ENCODE measurements around the gene KCNQ1. TPM values are rescaled to one million over a fixed set of nuclear protein-coding genes. Genes with fewer than 3 reads are reported as not detected.

KCNQ1 gene
- total RNA-seq, 1 experiment from 2014 or later: 2.3 TPM

DNA sequence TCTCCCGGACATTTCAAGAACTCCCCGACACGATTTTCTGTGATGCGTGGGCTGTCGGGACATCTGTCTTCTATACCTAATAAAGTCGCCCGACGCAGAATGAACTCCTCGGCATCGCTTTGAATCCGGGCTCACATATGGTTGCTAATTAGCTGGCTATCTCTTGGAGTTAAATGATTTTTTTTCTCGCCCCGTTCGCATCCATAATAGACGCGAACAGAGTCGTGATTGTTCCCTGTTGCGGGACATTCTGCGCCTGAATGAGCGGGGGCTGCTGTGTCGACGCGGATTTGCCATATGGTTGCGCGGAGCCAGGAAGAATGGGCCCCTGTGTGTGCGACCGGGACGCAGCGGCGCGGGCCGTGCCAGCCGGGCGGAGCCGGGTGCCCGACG, 424.3 kb downstream of the KCNQ1 start:
- H3K4me1 ChIP-seq (ENCODE audit: insufficient read depth, low read length): no peaks in the 10 kb centered on the region
- no peak overlapping the region for H2BK5ac ChIP-seq (ENCODE audit: insufficient read length, low read length)

More for the DNA sequence above, 424.3 kb downstream of the KCNQ1 start:
- Histone ChIP-seq H4K8ac (replicated peaks; ENCODE audit: insufficient read length, low read depth, low read length) (no peak overlapping the region), H4K91ac (ENCODE audit: insufficient read length, low read depth, low read length) (no peak overlapping the region), H3K9me3 (ENCODE audit: control insufficient read depth, low read depth, low read length) (no peaks in the 10 kb centered on the region), H3K4ac (ENCODE audit: low read depth, low read length) (no peak overlapping the region), H3K23ac (ENCODE audit: insufficient read length, low read depth, low read length) (no peak overlapping the region), H3K27me3 (ENCODE audit: insufficient read depth, low read length) (peaks cover 32% of the 10 kb centered on the region), H3K18ac (ENCODE audit: insufficient read length, low read depth, low read length) (no peak overlapping the region), H2BK12ac (ENCODE audit: insufficient read length, low read depth, low read length) (no peak overlapping the region), H2AFZ (ENCODE audit: low read length) (no peak overlapping the region), H2BK15ac (ENCODE audit: low read depth, low read length) (no peak overlapping the region), H4K5ac (ENCODE audit: insufficient read length, low read depth, low read length) (no peak overlapping the region), H3K23me2 (ENCODE audit: insufficient read length, low read depth, low read length, poor library complexity, severe bottlenecking) (peaks cover 5% of the 10 kb centered on the region), H3K14ac (ENCODE audit: insufficient read depth, low read length) (no peak overlapping the region), H2BK20ac (ENCODE audit: low read depth, low read length, poor library complexity, severe bottlenecking) (no peak overlapping the region), H4K20me1 (ENCODE audit: control insufficient read depth, insufficient read depth, insufficient read length) (no peaks in the 10 kb centered on the region), H3K79me2 (ENCODE audit: insufficient read depth, low read length) (no peaks in the 10 kb centered on the region), H3K79me1 (ENCODE audit: insufficient read depth, low read depth, low read length, poor library complexity, severe bottlenecking) (no peaks in the 10 kb centered on the region), H3K4me2 (ENCODE audit: insufficient read depth, insufficient read length, low read length) (peak overlapping the region; percentile 15), H3K56ac (ENCODE audit: insufficient read length, low read depth, low read length) (no peak overlapping the region), H3K27ac (ENCODE audit: insufficient read length, low read depth, low read length) (no peak overlapping the region), H3T11ph (ENCODE audit: low read length) (no peak overlapping the region), H2BK120ac (ENCODE audit: low read depth, low read length, poor library complexity, severe bottlenecking) (no peak overlapping the region), H2AK5ac (ENCODE audit: insufficient read length, low read length) (no peak overlapping the region), H3K9ac (ENCODE audit: extremely low read depth, insufficient read length, low read length) (no peak overlapping the region)
- WGBS (ENCODE audit: extremely low coverage, insufficient read length, low lambda C conversion rate): no CpG with 5 or more reads among the region's 37 CpGs
- H3K27me3 Mint-ChIP-seq (ENCODE audit: low read depth): peaks cover 92% of the 10 kb centered on the region
- H3K4me3 Mint-ChIP-seq: peak overlapping the region; percentile 43 to 79
- TF ChIP-seq, protein P1, sequence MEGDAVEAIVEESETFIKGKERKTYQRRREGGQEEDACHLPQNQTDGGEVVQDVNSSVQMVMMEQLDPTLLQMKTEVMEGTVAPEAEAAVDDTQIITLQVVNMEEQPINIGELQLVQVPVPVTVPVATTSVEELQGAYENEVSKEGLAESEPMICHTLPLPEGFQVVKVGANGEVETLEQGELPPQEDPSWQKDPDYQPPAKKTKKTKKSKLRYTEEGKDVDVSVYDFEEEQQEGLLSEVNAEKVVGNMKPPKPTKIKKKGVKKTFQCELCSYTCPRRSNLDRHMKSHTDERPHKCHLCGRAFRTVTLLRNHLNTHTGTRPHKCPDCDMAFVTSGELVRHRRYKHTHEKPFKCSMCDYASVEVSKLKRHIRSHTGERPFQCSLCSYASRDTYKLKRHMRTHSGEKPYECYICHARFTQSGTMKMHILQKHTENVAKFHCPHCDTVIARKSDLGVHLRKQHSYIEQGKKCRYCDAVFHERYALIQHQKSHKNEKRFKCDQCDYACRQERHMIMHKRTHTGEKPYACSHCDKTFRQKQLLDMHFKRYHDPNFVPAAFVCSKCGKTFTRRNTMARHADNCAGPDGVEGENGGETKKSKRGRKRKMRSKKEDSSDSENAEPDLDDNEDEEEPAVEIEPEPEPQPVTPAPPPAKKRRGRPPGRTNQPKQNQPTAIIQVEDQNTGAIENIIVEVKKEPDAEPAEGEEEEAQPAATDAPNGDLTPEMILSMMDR (conservative IDR thresholded peaks at IDR 0.05): no peak
- peaks cover 2 to 8% (median 3%) of the 10 kb centered on the region in 3 experiments; a peak in 5 of 7 replicates for H3K36me3 Mint-ChIP-seq (ENCODE audit: insufficient read depth in 1 of 3, low read depth in 3 of 3)
- H3K27ac Mint-ChIP-seq: no peak overlapping the region
- peaks cover 8 to 9% of the 10 kb centered on the region in 2 experiments; a peak in 4 of 5 replicates for H3K9me3 Mint-ChIP-seq
- H3K4me1 Mint-ChIP-seq: peaks cover 47 to 55% of the 10 kb centered on the region in 2 experiments
- no peak for DNase-seq

All from H9 (cell line).